ENCODE measurements around the gene CTNNA1. TPM values are rescaled to one million over a fixed set of nuclear protein-coding genes. Genes with fewer than 3 reads are reported as not detected.

Gene CTNNA1
- polyA plus RNA-seq, 4 donors, result 301 to 428 (median 405) TPM

- DNase-seq (ENCODE audit: low read depth in 4 of 4, low spot score in 3 of 4), result no peak
Measured at GRCh38 chr5:138843316-138844124, 90.3 kb downstream of the CTNNA1 start.

- no peak for DNase-seq (ENCODE audit: low read depth in 4 of 4, low spot score in 3 of 4)
Measured at GRCh38 chr5:138844125-138844461, 90.9 kb downstream of the CTNNA1 start.

GRCh38 chr5:138844812-138845513 is 91.7 kb downstream of the CTNNA1 start:
- no peak for DNase-seq (ENCODE audit: low read depth in 4 of 4, low spot score in 3 of 4)

- DNase-seq (ENCODE audit: low read depth in 4 of 4, low spot score in 3 of 4), result no peak
Measured at GRCh38 chr5:138849439-138849838, 96.2 kb downstream of the CTNNA1 start.

GRCh38 chr5:138849882-138850281 is 96.7 kb downstream of the CTNNA1 start:
- no peak for DNase-seq (ENCODE audit: low read depth in 4 of 4, low spot score in 3 of 4)

- DNase-seq (ENCODE audit: low read depth in 4 of 4, low spot score in 3 of 4), result no peak
Measured at GRCh38 chr5:138850865-138851435, 97.7 kb downstream of the CTNNA1 start.

- no peak for DNase-seq (ENCODE audit: low read depth in 4 of 4, low spot score in 3 of 4)
Measured at GRCh38 chr5:138853132-138853531, 99.9 kb downstream of the CTNNA1 start.

GRCh38 chr5:138867011-138867410 is 113.8 kb downstream of the CTNNA1 start:
- no peak for DNase-seq (ENCODE audit: low read depth in 4 of 4, low spot score in 3 of 4)

- DNase-seq (ENCODE audit: low read depth in 4 of 4, low spot score in 3 of 4), result no peak
Measured at GRCh38 chr5:138869038-138869437, 115.8 kb downstream of the CTNNA1 start.

- DNase-seq (ENCODE audit: low read depth in 4 of 4, low spot score in 3 of 4), result no peak
Measured at GRCh38 chr5:138869763-138870500, 116.7 kb downstream of the CTNNA1 start.

GRCh38 chr5:138870611-138871010 is 117.4 kb downstream of the CTNNA1 start:
- DNase-seq (ENCODE audit: low read depth in 4 of 4, low spot score in 3 of 4), result no peak

- no peak for DNase-seq (ENCODE audit: low read depth in 4 of 4, low spot score in 3 of 4)
Measured at GRCh38 chr5:138872841-138873465, 119.7 kb downstream of the CTNNA1 start.

GRCh38 chr5:138873466-138874221 is 120.4 kb downstream of the CTNNA1 start:
- no peak for DNase-seq (ENCODE audit: low read depth in 4 of 4, low spot score in 3 of 4)

- DNase-seq (ENCODE audit: low read depth in 4 of 4, low spot score in 3 of 4), result no peak
Measured at GRCh38 chr5:138874241-138874640, 121.0 kb downstream of the CTNNA1 start.

GRCh38 chr5:138874771-138875551 is 121.7 kb downstream of the CTNNA1 start, which contains the start of gene LRRTM2:
Gene LRRTM2 (minus strand): TSS chr5:138875335. CDS start chr5:138874911, 424 bp downstream.
- DNase-seq (ENCODE audit: low read depth in 4 of 4, low spot score in 3 of 4), result peak in 2 of 4 donors; percentile 39 to 40

- DNase-seq (ENCODE audit: low read depth in 4 of 4, low spot score in 3 of 4), result no peak
Measured at GRCh38 chr5:138875552-138875875, 122.3 kb downstream of the CTNNA1 start.

- no peak for DNase-seq (ENCODE audit: low read depth in 4 of 4, low spot score in 3 of 4)
Measured at GRCh38 chr5:138875946-138876345, 122.7 kb downstream of the CTNNA1 start.

GRCh38 chr5:138876811-138877210 is 123.6 kb downstream of the CTNNA1 start:
- DNase-seq (ENCODE audit: low read depth in 4 of 4, low spot score in 3 of 4), result no peak

All from left renal pelvis (tissue), 4 donors.